HEK293 (cell line): Measurements from ENCODE around the gene SSTR5.

Source experiments
- CTCF ChIA-PET: fragments of 350-600 bp; formaldehyde crosslinking; extraction: SDS; loops from one replicate; lab custom pipeline; 2021; ENCODE audit warnings: antibody characterized with exemption; lab: Yijun Ruan, JAX
- POLR2A ChIA-PET: fragments of 300-600 bp; formaldehyde crosslinking; extraction: SDS; loops from one replicate; lab custom pipeline; 2020; ENCODE audit warnings: antibody characterized with exemption, inconsistent platforms; lab: Yijun Ruan, JAX
- H3K27ac ChIP-seq: fragments of 200-500 bp; sonication (Bioruptor generic); 2 replicates; pipeline ENCODE4 v1.5.1; 2014; ENCODE audit warnings: low read depth, low read length, control low read depth, inconsistent platforms; ENCODE audit errors: extremely low read depth
- H3K36me3 ChIP-seq, 2 experiments: fragments of 200-500 bp in 1 of 2; sonication (Bioruptor generic) in 1 of 2; 1 replicate in 1 of 2; 2 replicates in 1 of 2; pipeline ENCODE4 v1.5.1; 2014 to 2017; ENCODE audit warnings: inconsistent platforms in 2 of 2, low read length in 2 of 2; ENCODE audit not compliant: control insufficient read depth in 2 of 2, insufficient read depth in 1 of 2
- H3K4me1 ChIP-seq: fragments of 200-500 bp; sonication (Bioruptor generic); 2 replicates; pipeline ENCODE4 v1.5.1; 2014; ENCODE audit warnings: mild to moderate bottlenecking, low read length, inconsistent platforms; ENCODE audit not compliant: control insufficient read depth, insufficient read depth
- H3K4me3 ChIP-seq: 2 replicates; pipeline ENCODE4 v1.5.1; 2011; ENCODE audit warnings: low read depth, mild to moderate bottlenecking, control low read depth, low read length, moderate library complexity
- H3K9me3 ChIP-seq: fragments of 200-500 bp; sonication (Bioruptor generic); 2 replicates; pipeline ENCODE4 v1.5.1; 2014; ENCODE audit warnings: low read depth, low read length, inconsistent platforms; ENCODE audit not compliant: control insufficient read depth, insufficient read depth
- BCL11A ChIP-seq: fragments of 450-650 bp; formaldehyde crosslinking; IDR thresholded peaks from 2 replicates; pipeline ENCODE4 v1.5.1; 2016; ENCODE audit warnings: low read depth, missing biosample characterization, missing genetic modification characterization
- HOXD13 ChIP-seq: sonication (generic); formaldehyde crosslinking; IDR thresholded peaks from 2 replicates; pipeline ENCODE4 v1.8.0; 2022; ENCODE audit warnings: missing genetic modification reagents, borderline replicate concordance
- TCF7L2 ChIP-seq: IDR thresholded peaks from 2 replicates; pipeline ENCODE4 v1.6.1; 2011; ENCODE audit warnings: low read depth, mild to moderate bottlenecking, inconsistent platforms, low read length, moderate library complexity, borderline replicate concordance
- YY1 ChIP-seq: fragments of 450-650 bp; formaldehyde crosslinking; IDR thresholded peaks from 2 replicates; pipeline ENCODE4 v1.5.1; 2018; ENCODE audit warnings: missing biosample characterization, missing genetic modification characterization
- ZBTB17 ChIP-seq: fragments of 450-650 bp; formaldehyde crosslinking; IDR thresholded peaks from 2 replicates; pipeline ENCODE4 v1.5.1; 2016; ENCODE audit warnings: missing biosample characterization, missing genetic modification characterization
- ZBTB26 ChIP-seq: fragments of 450-650 bp; formaldehyde crosslinking; optimal IDR thresholded peaks from 2 replicates; pipeline ENCODE3; 2016; ENCODE audit warnings: missing biosample characterization, mild to moderate bottlenecking, missing genetic modification characterization
- ZBTB8A ChIP-seq: fragments of 450-650 bp; formaldehyde crosslinking; IDR thresholded peaks from 2 replicates; pipeline ENCODE4 v1.5.1; 2016; ENCODE audit warnings: missing biosample characterization, missing genetic modification characterization
- ZNF114 ChIP-seq: fragments of 450-650 bp; formaldehyde crosslinking; IDR thresholded peaks from 2 replicates; pipeline ENCODE4 v1.5.0; 2017; ENCODE audit warnings: missing biosample characterization, missing genetic modification characterization
- ZNF335 ChIP-seq: fragments of 450-650 bp; formaldehyde crosslinking; conservative IDR thresholded peaks from 2 replicates; pipeline ENCODE4 v1.5.1; 2016; ENCODE audit warnings: missing biosample characterization, missing genetic modification characterization
- ZNF341 ChIP-seq: fragments of 450-650 bp; formaldehyde crosslinking; IDR thresholded peaks from 2 replicates; pipeline ENCODE4; 2016; ENCODE audit warnings: low read depth, missing biosample characterization, missing genetic modification characterization
- ZNF366 ChIP-seq: fragments of 450-650 bp; formaldehyde crosslinking; conservative IDR thresholded peaks from 2 replicates; pipeline ENCODE4 v1.5.1; 2016; ENCODE audit warnings: missing biosample characterization, missing genetic modification characterization
- ZNF391 ChIP-seq: fragments of 450-650 bp; formaldehyde crosslinking; IDR thresholded peaks from 2 replicates; pipeline ENCODE4 v1.5.1; 2016; ENCODE audit warnings: low read depth, missing biosample characterization, missing genetic modification characterization, borderline replicate concordance
- ZNF426 ChIP-seq: fragments of 450-650 bp; formaldehyde crosslinking; IDR thresholded peaks from 2 replicates; pipeline ENCODE4 v1.5.1; 2017; ENCODE audit warnings: missing biosample characterization, missing genetic modification characterization, mild to moderate bottlenecking, inconsistent platforms, moderate library complexity
- ZNF473 ChIP-seq: fragments of 450-650 bp; formaldehyde crosslinking; IDR thresholded peaks from 2 replicates; pipeline ENCODE4 v1.5.1; 2017; ENCODE audit warnings: missing biosample characterization, missing genetic modification characterization
- ZNF501 ChIP-seq: fragments of 450-650 bp; formaldehyde crosslinking; IDR thresholded peaks from 2 replicates; pipeline ENCODE4 v1.5.1; 2016; ENCODE audit warnings: missing biosample characterization, missing genetic modification characterization
- ZNF645 ChIP-seq: fragments of 450-650 bp; formaldehyde crosslinking; IDR thresholded peaks from 2 replicates; pipeline ENCODE4; 2016; ENCODE audit warnings: missing biosample characterization, missing genetic modification characterization
- ZSCAN5A ChIP-seq: fragments of 450-650 bp; formaldehyde crosslinking; IDR thresholded peaks from 2 replicates; pipeline ENCODE4 v1.5.1; 2016; ENCODE audit warnings: missing biosample characterization, missing genetic modification characterization

SSTR5 gene

GRCh38 chr16:1057252-1057932 lies 15.2 kb upstream of the SSTR5 start (continued):
- TF ChIP-seq ZSCAN5A (tag by site-specific recombination) (no peak), YY1 (no peak), ZBTB26 (tag by site-specific recombination) (peak; percentile 16), HOXD13 (CRISPR knock-in tag) (no peak; the same call in 1 of the 2 replicates)

GRCh38 chr16:1058216-1058615 lies 14.3 kb upstream of the SSTR5 start:
- CTCF ChIA-PET: interaction anchor here (0.6 to 4.3 kb wide), 21 partner anchors 11 to 376 kb away, joined by 3 to 28 read pairs (median 4); partner anchors contain the start of genes CHTF18 and RPUSD1
- TF ChIP-seq TCF7L2: no peak
- TF ChIP-seq ZNF391 (tag by site-specific recombination): no peak
- TF ChIP-seq ZNF501 (tag by site-specific recombination): no peak
- TF ChIP-seq ZNF366 (tag by site-specific recombination): no peak
- no peak for TF ChIP-seq BCL11A (tag by site-specific recombination)
- no peak for TF ChIP-seq ZNF114 (tag by site-specific recombination)
- TF ChIP-seq ZNF341 (tag by site-specific recombination): no peak
- no peak for TF ChIP-seq ZNF645
- no peak for TF ChIP-seq ZNF473 (tag by site-specific recombination)
- no peak for TF ChIP-seq ZNF426
- TF ChIP-seq ZBTB8A (tag by site-specific recombination): no peak
- Histone ChIP-seq H3K36me3 (no peaks in the 10 kb centered on the region), H3K27ac (no peak overlapping the region), H3K9me3 (no peaks in the 10 kb centered on the region), H3K4me3 (no peak overlapping the region), H3K4me1 (peaks cover 2% of the 10 kb centered on the region; the same call in 1 of the 2 replicates)
- POLR2A ChIA-PET: interaction anchor here (0.7 kb wide), 1 partner anchor 45 kb away, joined by 3 read pairs; no protein-coding TSS in a partner anchor

- ChIA-PET POLR2A (no interaction called here), CTCF (interaction anchor here (0.6 to 4.3 kb wide), 6 partner anchors 9 to 347 kb away, joined by 3 to 28 read pairs (median 6); no protein-coding TSS in a partner anchor)
- H3K9me3 ChIP-seq: no peaks in the 10 kb centered on the region
- no peak overlapping the region for H3K27ac ChIP-seq
- no peak overlapping the region for H3K4me3 ChIP-seq
- TF ChIP-seq ZBTB17 (tag by site-specific recombination) (0 out of 2 replicates have a peak, but pooled peaks have one; percentile 18), ZNF335 (tag by site-specific recombination) (no peak)
- H3K4me1 ChIP-seq: peaks cover 2% of the 10 kb centered on the region; the same call in 1 of the 2 replicates
- H3K36me3 ChIP-seq: no peaks in the 10 kb centered on the region
Observed at GRCh38 chr16:1059310-1059709, 13.2 kb upstream of the SSTR5 start.
